GM18511 (cell line): ENCODE results near the gene KRT75.

Source experiments
- ATAC-seq: cut with Tn5 transposase; IDR thresholded peaks from one replicate; pipeline ENCODE4 v1.9.1; 2021; ENCODE audit warnings: mild to moderate bottlenecking, moderate library complexity; ENCODE audit not compliant: unreplicated experiment

The KRT75 gene

GRCh38 chr12:52394836-52395405 lies 39.2 kb downstream of the KRT75 start:
- no peak for ATAC-seq

GRCh38 chr12:52392465-52393007 lies 41.6 kb downstream of the KRT75 start:
- ATAC-seq, result no peak

- ATAC-seq, result no peak
Observed at GRCh38 chr12:52391618-52392002, 42.6 kb downstream of the KRT75 start.

GRCh38 chr12:52390739-52391617 lies 43.2 kb downstream of the KRT75 start:
- no peak for ATAC-seq

GRCh38 chr12:52389313-52390207 lies 44.6 kb downstream of the KRT75 start:
- ATAC-seq, result no peak

GRCh38 chr12:52387859-52388258 lies 46.3 kb downstream of the KRT75 start:
- ATAC-seq, result no peak

GRCh38 chr12:52385226-52385702 lies 48.9 kb downstream of the KRT75 start, which contains the start of gene KRT84:
Gene KRT84 (minus strand): TSS chr12:52385652. CDS start chr12:52385585, 67 bp downstream.
- no peak for ATAC-seq

GRCh38 chr12:52383331-52383730 lies 50.8 kb downstream of the KRT75 start:
- no peak for ATAC-seq

- ATAC-seq, result no peak
Observed at GRCh38 chr12:52382854-52383253, 51.3 kb downstream of the KRT75 start.

GRCh38 chr12:52381206-52381605 lies 53.0 kb downstream of the KRT75 start:
- ATAC-seq, result no peak

- ATAC-seq, result no peak
Observed at GRCh38 chr12:52380271-52380694, 53.9 kb downstream of the KRT75 start.

GRCh38 chr12:52379536-52379935 lies 54.6 kb downstream of the KRT75 start:
- no peak for ATAC-seq

- no peak for ATAC-seq
Observed at GRCh38 chr12:52378091-52378490, 56.1 kb downstream of the KRT75 start.

- no peak for ATAC-seq
Observed at GRCh38 chr12:52377266-52377665, 56.9 kb downstream of the KRT75 start.
